Sigmoid colon (tissue), 7 donors: ENCODE data around the gene CPEB3. TPM values are rescaled to one million over a fixed set of nuclear protein-coding genes. Genes with fewer than 3 reads are reported as not detected.

Experiments used
- DNase-seq: peaks from one replicate; pipeline ENCODE4 v3.0.0-alpha.2; 2019
- H3K27ac ChIP-seq, 4 donors: fragments of 200-600 bp; sonication (generic); one replicate each; pipeline ENCODE4 v1.5.1; 2016 to 2019; ENCODE audit warnings: mild to moderate bottlenecking in 1 of 4
- H3K27me3 ChIP-seq, 3 donors: fragments of 200-600 bp; sonication (generic); one replicate each; pipeline ENCODE4 v1.5.1; 2019; ENCODE audit warnings: mild to moderate bottlenecking in 1 of 3
- H3K36me3 ChIP-seq, 4 donors: fragments of 200-600 bp; sonication (generic); one replicate each; pipeline ENCODE4 v1.5.1; 2016 to 2019
- H3K4me1 ChIP-seq, 4 donors: fragments of 200-600 bp; sonication (generic); one replicate each; pipeline ENCODE4 v1.5.1; 2017 to 2019
- H3K4me3 ChIP-seq, 4 donors: fragments of 200-600 bp; sonication (generic); one replicate each; pipeline ENCODE4 v1.5.1; 2017 to 2019; ENCODE audit warnings: mild to moderate bottlenecking in 2 of 4, moderate library complexity in 1 of 4
- H3K9me3 ChIP-seq, 4 donors: fragments of 200-600 bp in 3 of 4; sonication (generic) in 3 of 4; one replicate each; pipeline versions ENCODE4 v1.5.1 to v1.6.1; 2013 to 2019
- EP300 ChIP-seq, 4 donors: sonication (generic); formaldehyde crosslinking; IDR thresholded peaks; one replicate each; pipeline ENCODE4 v1.6.1; 2017; ENCODE audit warnings: antibody characterized with exemption in 4 of 4
- POLR2A ChIP-seq, 2 donors: fragments of 450-650 bp; IDR thresholded peaks; one replicate each; pipeline ENCODE4 v1.6.1; 2016; ENCODE audit warnings: antibody characterized with exemption in 2 of 2, mild to moderate bottlenecking in 2 of 2, moderate library complexity in 2 of 2
- POLR2AphosphoS5 ChIP-seq, 4 donors: sonication (generic); formaldehyde crosslinking; IDR thresholded peaks; one replicate each; pipeline ENCODE4 v1.6.1; 2017; ENCODE audit warnings: antibody characterized with exemption in 4 of 4
- WGBS, 2 donors: extraction: QIAGEN DNeasy Blood & Tissue Kit; methylation state at CpG; one replicate each; pipeline ENCODE4 v1.1.7; 2013; 5-methylcytosine and 5-hydroxymethylcytosine counted together
- intact Hi-C: fragments of 100-400 bp; cut with DNase I; formaldehyde crosslinking; loops from one replicate; pipeline ENCODE4 v1.15.1; 2023
- polyA plus RNA-seq, 3 donors: library from polyadenylated mRNA; stranded (reverse); fragments of 200-250 nt; gene quantifications; one replicate each; pipeline ENCODE4 v1.2.3, GENCODE V29; 2013
- total RNA-seq, 4 donors: library from RNA; depleted of rRNA; stranded (reverse); fragments of >200 nt; gene quantifications; one replicate each; pipeline ENCODE4 v1.1.0, GENCODE V29; 2016
- TF ChIP-seq, protein P1 (sequence below), 4 experiments: fragments of 450-650 bp in 3 of 4; fragments of 200-600 bp in 1 of 4; IDR thresholded peaks; one replicate each; pipeline ENCODE4 v1.5.1; 2016 to 2019; ENCODE audit warnings: antibody characterized with exemption in 4 of 4, mild to moderate bottlenecking in 3 of 4, moderate library complexity in 2 of 4
- donor health status: healthy with polysubstance abuse.
- donor health status: Bipolar disorder and iron deficiency.
- donor health status: healthy.

CPEB3 gene
- total and polyA plus RNA-seq, 7 donors: 1.6 to 7.7 (median 6.6) TPM

- no peaks in the 10 kb centered on the region for H3K27me3 ChIP-seq
- TF ChIP-seq EP300 (IDR thresholded peaks at IDR 0.05): no peak
- no peak for TF ChIP-seq POLR2AphosphoS5 (IDR thresholded peaks at IDR 0.05)
- no peak for TF ChIP-seq POLR2A (IDR thresholded peaks at IDR 0.05)
- TF ChIP-seq, protein P1, sequence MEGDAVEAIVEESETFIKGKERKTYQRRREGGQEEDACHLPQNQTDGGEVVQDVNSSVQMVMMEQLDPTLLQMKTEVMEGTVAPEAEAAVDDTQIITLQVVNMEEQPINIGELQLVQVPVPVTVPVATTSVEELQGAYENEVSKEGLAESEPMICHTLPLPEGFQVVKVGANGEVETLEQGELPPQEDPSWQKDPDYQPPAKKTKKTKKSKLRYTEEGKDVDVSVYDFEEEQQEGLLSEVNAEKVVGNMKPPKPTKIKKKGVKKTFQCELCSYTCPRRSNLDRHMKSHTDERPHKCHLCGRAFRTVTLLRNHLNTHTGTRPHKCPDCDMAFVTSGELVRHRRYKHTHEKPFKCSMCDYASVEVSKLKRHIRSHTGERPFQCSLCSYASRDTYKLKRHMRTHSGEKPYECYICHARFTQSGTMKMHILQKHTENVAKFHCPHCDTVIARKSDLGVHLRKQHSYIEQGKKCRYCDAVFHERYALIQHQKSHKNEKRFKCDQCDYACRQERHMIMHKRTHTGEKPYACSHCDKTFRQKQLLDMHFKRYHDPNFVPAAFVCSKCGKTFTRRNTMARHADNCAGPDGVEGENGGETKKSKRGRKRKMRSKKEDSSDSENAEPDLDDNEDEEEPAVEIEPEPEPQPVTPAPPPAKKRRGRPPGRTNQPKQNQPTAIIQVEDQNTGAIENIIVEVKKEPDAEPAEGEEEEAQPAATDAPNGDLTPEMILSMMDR (IDR thresholded peaks at IDR 0.05): no peak
- 74 to 88% methylated on average over 6 of the region's 6 CpGs for WGBS, 2 donors
- H3K36me3 ChIP-seq: peaks cover 0 to 19% (median 6%) of the 10 kb centered on the region in 4 donors
- H3K9me3 ChIP-seq: no peaks in the 10 kb centered on the region
- H3K4me3 ChIP-seq: no peak overlapping the region
- H3K4me1 ChIP-seq: no peaks in the 10 kb centered on the region
- DNase-seq: no peak
- no peak overlapping the region for H3K27ac ChIP-seq
- intact Hi-C loops: no loop called here
Measured at GRCh38 chr10:92074126-92074887, 216.6 kb downstream of the CPEB3 start.

GRCh38 chr10:92068900-92069299, 222.0 kb downstream of the CPEB3 start:
- no peak for DNase-seq
- no peaks in the 10 kb centered on the region for H3K4me1 ChIP-seq
- WGBS, 2 donors: 92 to 93% methylated on average over 1 of the region's 1 CpG
- no peaks in the 10 kb centered on the region for H3K9me3 ChIP-seq
- H3K4me3 ChIP-seq: no peak overlapping the region
- no peaks in the 10 kb centered on the region for H3K36me3 ChIP-seq
- H3K27me3 ChIP-seq: no peaks in the 10 kb centered on the region
- intact Hi-C loops: no loop called here
- TF ChIP-seq, protein P1 (IDR thresholded peaks at IDR 0.05): no peak
- no peak for TF ChIP-seq EP300 (IDR thresholded peaks at IDR 0.05)
- TF ChIP-seq POLR2A (IDR thresholded peaks at IDR 0.05): no peak
- TF ChIP-seq POLR2AphosphoS5 (IDR thresholded peaks at IDR 0.05): no peak
- H3K27ac ChIP-seq: no peak overlapping the region

GRCh38 chr10:92066386-92066785, 224.5 kb downstream of the CPEB3 start:
- Histone ChIP-seq H3K27ac (no peak overlapping the region), H3K27me3 (no peaks in the 10 kb centered on the region), H3K4me1 (peaks cover 0 to 13% (median 5%) of the 10 kb centered on the region in 4 donors), H3K4me3 (no peak overlapping the region), H3K36me3 (no peaks in the 10 kb centered on the region), H3K9me3 (no peaks in the 10 kb centered on the region)
- WGBS, 2 donors: 97% methylated on average over 4 of the region's 4 CpGs
- TF ChIP-seq POLR2AphosphoS5 (IDR thresholded peaks at IDR 0.05) (no peak), EP300 (IDR thresholded peaks at IDR 0.05) (no peak), POLR2A (IDR thresholded peaks at IDR 0.05) (no peak)
- TF ChIP-seq, protein P1 (IDR thresholded peaks at IDR 0.05): no peak
- intact Hi-C loops: no loop called here
- DNase-seq: no peak

- Histone ChIP-seq H3K27me3 (no peaks in the 10 kb centered on the region), H3K4me1 (peaks cover 0 to 13% (median 5%) of the 10 kb centered on the region in 4 donors), H3K27ac (no peak overlapping the region), H3K36me3 (no peaks in the 10 kb centered on the region), H3K9me3 (no peaks in the 10 kb centered on the region), H3K4me3 (no peak overlapping the region)
- intact Hi-C loops: no loop called here
- DNase-seq: no peak
- WGBS, 2 donors: 95 to 97% methylated on average over 2 of the region's 2 CpGs
- TF ChIP-seq, protein P1 (IDR thresholded peaks at IDR 0.05): no peak
- TF ChIP-seq POLR2AphosphoS5 (IDR thresholded peaks at IDR 0.05) (no peak), POLR2A (IDR thresholded peaks at IDR 0.05) (no peak), EP300 (IDR thresholded peaks at IDR 0.05) (no peak)
Measured at GRCh38 chr10:92064506-92064905, 226.4 kb downstream of the CPEB3 start.
